Gastroesophageal sphincter (tissue), 2 donors: ENCODE measurements around the gene S100A13.

Source experiments
- EP300 ChIP-seq: sonication (generic); formaldehyde crosslinking; IDR thresholded peaks from one replicate; pipeline ENCODE4 v1.6.1; 2017; ENCODE audit warnings: antibody characterized with exemption, mild to moderate bottlenecking
- POLR2A ChIP-seq, 2 donors: fragments of 450-650 bp; IDR thresholded peaks; one replicate each; pipeline ENCODE4 v1.6.1; 2017; ENCODE audit warnings: antibody characterized with exemption in 2 of 2, mild to moderate bottlenecking in 2 of 2, moderate library complexity in 1 of 2

DNA sequence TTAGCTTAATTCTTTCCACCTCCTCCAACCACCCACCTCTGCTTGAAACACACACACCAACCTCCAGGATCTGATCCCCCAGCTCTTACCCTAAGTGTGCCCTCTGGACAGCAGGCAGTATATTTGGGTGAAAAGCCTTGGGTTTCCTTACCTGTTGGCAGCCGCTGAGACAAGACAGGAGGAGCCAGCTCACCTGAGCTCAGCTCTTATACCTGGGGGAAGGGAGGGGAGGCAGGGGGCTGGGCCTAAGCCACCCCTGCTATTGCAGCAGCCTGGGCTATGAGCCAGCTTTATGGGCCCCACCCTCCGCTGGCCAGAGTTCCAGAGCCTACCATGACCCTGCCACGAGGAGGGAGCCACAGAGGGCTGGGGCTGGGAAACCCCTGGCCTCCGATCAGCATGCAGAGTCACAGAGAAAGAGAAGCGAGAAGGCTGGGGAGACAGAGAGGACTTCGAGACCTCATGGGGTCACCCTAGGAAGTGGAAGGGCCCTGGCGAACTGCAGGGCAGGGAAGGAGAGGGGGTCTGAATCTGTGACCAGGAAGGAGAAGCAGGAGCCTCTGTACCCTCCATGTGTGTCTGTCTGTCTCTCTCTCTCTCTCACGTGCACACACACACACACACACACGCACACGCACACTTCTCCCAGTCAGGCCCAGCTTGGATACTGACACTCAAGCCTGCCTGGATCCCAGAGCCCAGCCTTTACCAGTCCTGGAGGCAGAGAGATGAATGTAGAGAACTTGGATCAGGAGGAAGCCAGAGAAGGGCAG is 11.0 kb downstream of the S100A13 start, which contains the start of gene S100A14:
- TF ChIP-seq EP300 (no peak), POLR2A (IDR thresholded peaks at IDR 0.05) (no peak)
